ENCODE data around the gene KCNK3.

GRCh38 chr2:26660363-26660962, 32.1 kb upstream of the KCNK3 start:
- TF ChIP-seq CTCF (IDR thresholded peaks at IDR 0.05), result no peak
- no peak for TF ChIP-seq POLR2A (IDR thresholded peaks at IDR 0.05)
